Ishikawa (cell line): ENCODE results near the gene STON2.

Source experiments
- EGR1 ChIP-seq: IDR thresholded peaks from 2 replicates; pipeline ENCODE4 v1.6.1; 2012
- EP300 ChIP-seq: IDR thresholded peaks from 2 replicates; pipeline ENCODE4 v1.6.1; 2012; ENCODE audit warnings: borderline replicate concordance
- RAD21 ChIP-seq: IDR thresholded peaks from 2 replicates; pipeline ENCODE4 v1.6.1; 2012; ENCODE audit warnings: low read depth
- REST ChIP-seq: IDR thresholded peaks from 2 replicates; pipeline ENCODE4 v1.6.1; 2012; ENCODE audit warnings: low read depth, mild to moderate bottlenecking
- TAF1 ChIP-seq: IDR thresholded peaks from 2 replicates; pipeline ENCODE4 v1.6.1; 2012; ENCODE audit warnings: low read depth, mild to moderate bottlenecking
- TCF12 ChIP-seq: IDR thresholded peaks from 2 replicates; pipeline ENCODE4 v1.6.1; 2012; ENCODE audit warnings: low read depth
- YY1 ChIP-seq: IDR thresholded peaks from 2 replicates; pipeline ENCODE4 v1.6.1; 2012; ENCODE audit warnings: low read depth
- ZBTB7A ChIP-seq: IDR thresholded peaks from 2 replicates; pipeline ENCODE4 v1.6.1; 2012; ENCODE audit warnings: low read depth

- TF ChIP-seq TAF1 (no peak), TCF12 (no peak), EP300 (no peak), RAD21 (no peak), YY1 (no peak), REST (no peak), ZBTB7A (no peak), EGR1 (no peak)
These were observed 36.3 kb downstream of the STON2 start for GRCh38 chr14:81363746-81364378.
